Heart right ventricle (tissue), 16 donors: ENCODE results near the gene ITGA2B. TPM values are rescaled to one million over a fixed set of nuclear protein-coding genes. Genes with fewer than 3 reads are reported as not detected.

ENCODE experiments used
- ATAC-seq, 8 donors: fragments of 200-7000 bp; cut with Tn5 transposase; one replicate each; pipeline ENCODE4 v1.9.1; 2020; ENCODE audit warnings: mild to moderate bottlenecking in 8 of 8, moderate library complexity in 8 of 8, moderate number of reproducible peaks in 1 of 8
- DNase-seq, 2 donors: peaks; one replicate each; pipeline ENCODE4 v3.0.0-alpha.2; 2020
- H3K27ac ChIP-seq, 10 donors: fragments of 200-600 bp; sonication (generic) in 2 of 10; one replicate each; pipeline versions ENCODE4 v1.5.0 to v1.8.0; 2020 to 2022; ENCODE audit warnings: mild to moderate bottlenecking in 3 of 10
- H3K27me3 ChIP-seq, 7 donors: fragments of 200-600 bp; one replicate each; pipeline ENCODE4 v1.8.0; 2021 to 2022; ENCODE audit warnings: mild to moderate bottlenecking in 2 of 7
- H3K36me3 ChIP-seq, 9 donors: fragments of 200-600 bp; sonication (generic) in 1 of 9; one replicate each; pipeline versions ENCODE4 v1.5.0 to v1.8.0; 2020 to 2022; ENCODE audit warnings: mild to moderate bottlenecking in 2 of 9
- H3K4me1 ChIP-seq, 9 donors: fragments of 200-600 bp; sonication (generic) in 1 of 9; one replicate each; pipeline versions ENCODE4 v1.5.0 to v1.8.0; 2020 to 2022; ENCODE audit warnings: mild to moderate bottlenecking in 4 of 9
- H3K4me3 ChIP-seq, 10 donors: fragments of 200-600 bp; sonication (generic) in 2 of 10; one replicate each; pipeline versions ENCODE4 v1.5.0 to v1.8.0; 2020 to 2022; ENCODE audit warnings: mild to moderate bottlenecking in 7 of 10, moderate library complexity in 2 of 10
- H3K9me3 ChIP-seq, 11 donors: fragments of 200-600 bp in 10 of 11; sonication (generic) in 2 of 11; one replicate each; pipeline versions ENCODE4 v1.5.0 to v1.8.0; 2013 to 2022; ENCODE audit warnings: mild to moderate bottlenecking in 2 of 11, control low read depth in 1 of 11, moderate library complexity in 1 of 11
- WGBS, 2 donors: extraction: QIAGEN DNeasy Blood & Tissue Kit; methylation state at CpG; one replicate each; pipeline ENCODE4 v1.1.7; 2013; ENCODE audit warnings: inconsistent platforms in 1 of 2; 5-methylcytosine and 5-hydroxymethylcytosine counted together
- intact Hi-C, 10 donors: fragments of 100-400 bp; cut with DNase I; formaldehyde crosslinking; loops; one replicate each; pipeline versions ENCODE4 v1.11.1 to v1.14.2; 2022
- polyA plus RNA-seq, 2 donors: library from polyadenylated mRNA; stranded (reverse); fragments of 200-250 nt; gene quantifications; one replicate each; pipeline ENCODE4 v1.2.3, GENCODE V29; 2013
- total RNA-seq, 10 donors: library from RNA; stranded (reverse); fragmentation: NEBNext Ultra II Directional in 3 of 10; extraction: Animal tissue kit (Norgen Biotek cat#: 25700) in 3 of 10; gene quantifications; one replicate each; pipeline versions ENCODE4 v1.2.1 to v1.2.4, GENCODE V29; 2021 to 2023
- TF ChIP-seq, protein P1 (sequence below), 9 donors: fragments of 200-600 bp; sonication (generic) in 2 of 9; IDR thresholded peaks; one replicate each; pipeline versions ENCODE4 v1.5.0 to v1.8.0; 2021 to 2022; ENCODE audit warnings: antibody characterized with exemption in 9 of 9, mild to moderate bottlenecking in 5 of 9, moderate library complexity in 1 of 9
- donor health status: Arrhythmogenic right ventricular cardiomyopathy.
- donor health status: ischemic (EF 13 %, LVEDD 7.1; RV severe dilation, severe dysfunction).
- donor health status: healthy with polysubstance abuse.
- donor health status: DM: no; HTN: yes; CAD: no.
- donor health status: DM: no; HTN: no; CAD: no.
- donor health status: ischemic (EF 25% LVEDD 6.9; RV normal size, moderate dysfunction).
- donor health status: ischemic (EF 25% LVEDD 5.7; RV mildly dilated, moderate dysfunction).
- donor health status: healthy.
- donor health status: DM: yes; HTN: yes; CAD: no.
- donor health status: Ischemic cardiomyopathy.
- donor health status: ischemic (EF 35%, LVEDD 5.7; RV mildly dilated, moderate dysfunction).
- donor health status: nonischemic (EF 11% LVEDD 7.7; RV severe dilation, severe dysfunction).
- donor health status: DM: yes; HTN: yes; CAD: no.
- donor health status: PGD.
- donor health status: ischemic (EF 29% LVEDD 5.4; RV normal size, mild dysfunction).
- donor health status: nonischemic (EF 23%, LVEDD 6.1; RV moderate dilation, normal function).

Gene ITGA2B
- total and polyA plus RNA-seq, 12 donors = 0.18 to 1.2 (median 0.62) TPM; not detected in 1

DNA sequence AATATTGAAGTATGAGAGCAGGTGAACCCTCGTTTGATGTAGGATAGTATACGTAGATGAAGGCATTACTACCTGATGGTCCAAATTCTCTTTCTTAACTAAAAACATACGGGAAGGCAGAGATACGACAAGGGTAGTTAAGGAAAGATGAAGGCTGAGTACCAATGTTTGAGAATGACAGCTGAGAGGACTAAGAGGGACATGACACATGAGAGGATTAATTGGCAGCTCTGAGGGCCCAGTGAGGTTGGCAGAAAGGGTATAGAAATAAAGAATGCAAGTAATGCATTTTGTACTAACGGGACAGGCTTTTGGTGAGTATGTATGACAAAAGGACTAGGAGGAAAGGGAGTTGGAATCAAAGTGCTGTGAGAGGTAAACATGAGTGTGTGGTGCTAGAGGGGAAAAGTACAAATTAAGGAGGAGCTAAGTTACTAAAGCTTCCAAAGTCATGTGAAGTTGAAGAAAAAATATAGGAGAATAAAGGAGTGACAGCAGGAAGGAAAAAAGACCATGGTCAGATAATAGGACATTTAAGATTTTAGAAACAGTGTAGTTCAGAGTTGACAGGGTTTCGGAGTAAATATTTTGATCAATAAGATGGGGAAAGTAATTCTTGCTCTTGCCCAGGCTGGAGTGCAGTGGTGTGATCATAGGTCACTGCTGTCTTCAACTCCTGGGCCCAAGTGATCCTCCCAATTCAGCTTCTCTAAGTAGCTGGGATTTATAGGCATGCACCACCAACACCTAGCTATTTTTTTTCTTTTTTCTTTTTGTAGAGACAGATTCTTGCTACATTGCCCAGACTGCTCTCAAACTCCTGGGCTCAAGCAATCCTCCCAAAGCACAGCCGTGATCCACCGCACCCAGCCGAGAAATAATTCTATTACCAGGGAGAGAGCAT, 43.1 kb upstream of the ITGA2B start:
- WGBS, 2 donors = 94 to 96% methylated on average over 9 of the region's 9 CpGs
- no peak overlapping the region for H3K27ac ChIP-seq
- H3K4me1 ChIP-seq = no peaks in the 10 kb centered on the region
- DNase-seq (no peak), ATAC-seq (no peak)
- no peak overlapping the region for H3K4me3 ChIP-seq
- H3K36me3 ChIP-seq = peaks cover 0 to 86% (median 28%) of the 10 kb centered on the region in 9 donors
- no peaks in the 10 kb centered on the region for H3K9me3 ChIP-seq
- intact Hi-C loops = no loop called here
- H3K27me3 ChIP-seq = no peaks in the 10 kb centered on the region
- TF ChIP-seq, protein P1, sequence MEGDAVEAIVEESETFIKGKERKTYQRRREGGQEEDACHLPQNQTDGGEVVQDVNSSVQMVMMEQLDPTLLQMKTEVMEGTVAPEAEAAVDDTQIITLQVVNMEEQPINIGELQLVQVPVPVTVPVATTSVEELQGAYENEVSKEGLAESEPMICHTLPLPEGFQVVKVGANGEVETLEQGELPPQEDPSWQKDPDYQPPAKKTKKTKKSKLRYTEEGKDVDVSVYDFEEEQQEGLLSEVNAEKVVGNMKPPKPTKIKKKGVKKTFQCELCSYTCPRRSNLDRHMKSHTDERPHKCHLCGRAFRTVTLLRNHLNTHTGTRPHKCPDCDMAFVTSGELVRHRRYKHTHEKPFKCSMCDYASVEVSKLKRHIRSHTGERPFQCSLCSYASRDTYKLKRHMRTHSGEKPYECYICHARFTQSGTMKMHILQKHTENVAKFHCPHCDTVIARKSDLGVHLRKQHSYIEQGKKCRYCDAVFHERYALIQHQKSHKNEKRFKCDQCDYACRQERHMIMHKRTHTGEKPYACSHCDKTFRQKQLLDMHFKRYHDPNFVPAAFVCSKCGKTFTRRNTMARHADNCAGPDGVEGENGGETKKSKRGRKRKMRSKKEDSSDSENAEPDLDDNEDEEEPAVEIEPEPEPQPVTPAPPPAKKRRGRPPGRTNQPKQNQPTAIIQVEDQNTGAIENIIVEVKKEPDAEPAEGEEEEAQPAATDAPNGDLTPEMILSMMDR (IDR thresholded peaks at IDR 0.05) = no peak

DNA sequence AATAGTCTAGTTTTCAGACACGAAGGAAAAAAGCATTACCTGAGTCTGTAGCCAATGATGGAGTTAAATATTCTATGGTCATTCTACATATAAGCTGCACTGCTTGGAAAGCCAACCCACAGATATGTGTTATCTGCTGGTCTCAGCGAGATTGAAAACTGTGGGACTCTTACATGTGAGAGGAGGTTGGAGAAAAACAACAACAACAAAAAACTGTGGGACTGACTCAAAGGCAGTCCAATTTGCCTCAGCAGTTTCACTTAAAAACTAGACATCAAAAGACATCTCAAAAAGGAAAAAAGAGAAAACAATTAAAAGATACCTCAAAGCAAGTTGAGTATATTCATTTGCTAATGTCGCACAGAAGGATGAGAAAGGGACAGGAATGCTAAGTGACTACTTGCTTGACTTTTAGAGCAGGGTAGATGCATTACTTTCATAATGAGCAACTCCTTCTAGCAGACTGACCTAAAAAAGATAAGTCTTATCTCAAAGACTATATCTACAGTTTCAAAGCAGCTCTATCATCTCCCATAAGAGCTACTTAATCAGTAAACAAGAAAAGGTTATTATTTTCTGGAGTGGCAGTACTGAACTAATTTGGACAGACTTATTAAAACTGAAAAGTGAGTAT, 35.5 kb upstream of the ITGA2B start:
- WGBS, 2 donors = 87 to 90% methylated on average over 3 of the region's 3 CpGs
- intact Hi-C loops = no loop called here
- no peak overlapping the region for H3K27ac ChIP-seq
- TF ChIP-seq, protein P1 (IDR thresholded peaks at IDR 0.05) = no peak
- H3K27me3 ChIP-seq = no peaks in the 10 kb centered on the region
- ATAC-seq (no peak), DNase-seq (no peak)
- H3K9me3 ChIP-seq = no peaks in the 10 kb centered on the region
- no peaks in the 10 kb centered on the region for H3K4me1 ChIP-seq
- H3K36me3 ChIP-seq = peaks cover 0 to 90% (median 15%) of the 10 kb centered on the region in 9 donors
- H3K4me3 ChIP-seq = no peak overlapping the region

DNA sequence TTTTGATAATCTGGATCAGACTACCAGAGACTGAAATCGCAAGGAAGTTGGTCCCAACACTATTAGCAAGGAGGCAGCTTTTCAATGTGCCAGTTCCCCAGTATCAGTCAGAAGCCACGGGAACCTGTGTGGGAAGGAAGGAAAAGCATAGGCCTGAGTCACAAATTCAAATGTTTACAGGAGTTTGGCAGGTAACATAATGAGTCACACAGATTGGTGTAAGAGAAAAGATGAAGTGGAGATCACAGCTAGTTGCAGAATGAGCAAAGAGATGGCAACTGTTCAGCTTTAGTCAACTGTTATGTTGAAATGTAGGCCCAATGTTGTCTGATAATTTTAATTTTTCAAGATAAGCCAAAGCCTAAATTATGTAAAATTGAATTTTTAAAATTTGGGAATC, 28.1 kb upstream of the ITGA2B start:
- DNase-seq = no peak
- H3K36me3 ChIP-seq = peaks cover 0 to 94% (median 6%) of the 10 kb centered on the region in 9 donors
- intact Hi-C loops = no loop called here
- no peaks in the 10 kb centered on the region for H3K4me1 ChIP-seq
- TF ChIP-seq, protein P1 (IDR thresholded peaks at IDR 0.05) = no peak
- 83 to 86% methylated on average over 2 of the region's 2 CpGs for WGBS, 2 donors
- no peaks in the 10 kb centered on the region for H3K9me3 ChIP-seq
- H3K27ac ChIP-seq = no peak overlapping the region
- no peak for ATAC-seq
- H3K27me3 ChIP-seq = no peaks in the 10 kb centered on the region
- no peak overlapping the region for H3K4me3 ChIP-seq

DNA sequence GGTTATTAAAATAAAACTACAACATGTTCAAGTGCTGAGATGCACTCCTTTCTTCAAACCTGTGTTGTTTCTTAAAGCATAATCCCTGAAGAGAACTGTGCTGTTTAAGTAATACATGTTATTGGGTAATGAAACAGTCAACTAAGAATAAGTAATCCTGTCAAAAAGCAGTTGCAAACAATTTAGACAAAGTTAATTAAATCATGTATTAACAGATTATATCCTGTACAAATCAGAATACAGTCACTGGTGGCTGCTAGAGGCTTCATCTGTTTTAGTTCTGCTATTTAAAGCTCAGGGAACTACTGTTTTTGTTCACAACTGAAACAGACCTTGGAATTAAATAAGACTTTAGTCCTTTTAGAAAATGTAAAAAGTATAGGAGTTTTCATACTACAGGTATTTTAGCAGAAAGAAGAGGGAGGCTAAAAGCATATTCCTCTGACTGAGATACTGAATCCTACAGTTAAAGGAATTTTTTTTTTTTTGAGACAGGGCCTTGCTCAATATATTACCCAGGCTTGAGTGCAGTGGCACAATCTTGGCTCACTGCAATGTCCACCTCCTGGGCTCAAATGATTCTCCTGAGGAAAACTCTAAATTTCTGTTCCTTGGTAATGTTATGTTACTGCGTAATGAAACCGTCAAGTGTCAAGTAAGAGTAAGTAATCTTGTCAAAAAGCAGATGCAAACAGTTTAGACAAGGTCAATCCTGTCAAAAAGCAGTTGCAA, 27.3 kb upstream of the ITGA2B start:
- H3K4me3 ChIP-seq = no peak overlapping the region
- TF ChIP-seq, protein P1 (IDR thresholded peaks at IDR 0.05) = no peak
- intact Hi-C loops = no loop called here
- WGBS, 2 donors = 92 to 98% methylated on average over 2 of the region's 2 CpGs
- H3K27me3 ChIP-seq = no peaks in the 10 kb centered on the region
- H3K27ac ChIP-seq = no peak overlapping the region
- DNase-seq (no peak), ATAC-seq (no peak)
- H3K9me3 ChIP-seq = no peaks in the 10 kb centered on the region
- H3K4me1 ChIP-seq = no peaks in the 10 kb centered on the region
- peaks cover 0 to 94% (median 6%) of the 10 kb centered on the region in 9 donors for H3K36me3 ChIP-seq
